IgD-negative memory B cell (primary cell): ENCODE data around the gene PRKAB1. TPM values are rescaled to one million over a fixed set of nuclear protein-coding genes. Genes with fewer than 3 reads are reported as not detected.

Experiments used
- H3K27ac Mint-ChIP-seq, 3 donors: one replicate each; pipeline ENCODE4 v1.8.0; 2020 to 2022; ENCODE audit warnings: mild to moderate bottlenecking in 3 of 3, mixed read lengths in 3 of 3, moderate library complexity in 1 of 3
- H3K27me3 Mint-ChIP-seq: one replicate; pipeline ENCODE4 v1.8.0; 2021; ENCODE audit warnings: mixed read lengths
- H3K36me3 Mint-ChIP-seq: one replicate; pipeline ENCODE4 v1.8.0; 2020; ENCODE audit warnings: mild to moderate bottlenecking, mixed read lengths
- H3K4me1 Mint-ChIP-seq, 3 donors: one replicate each; pipeline ENCODE4 v1.8.0; 2020 to 2022; ENCODE audit warnings: mixed read lengths in 3 of 3, mild to moderate bottlenecking in 1 of 3
- H3K4me3 Mint-ChIP-seq, 4 donors: one replicate each; pipeline ENCODE4 v1.8.0; 2020 to 2022; ENCODE audit warnings: mild to moderate bottlenecking in 4 of 4, mixed read lengths in 4 of 4, moderate library complexity in 3 of 4
- H3K9me3 Mint-ChIP-seq, 3 donors: one replicate each; pipeline ENCODE4 v1.8.0; 2020 to 2021; ENCODE audit warnings: mixed read lengths in 3 of 3, mild to moderate bottlenecking in 1 of 3
- polyA plus RNA-seq: library from polyadenylated mRNA; unstranded; fragments of 300-500 nt; fragmentation: Illumina TruSeq; gene quantifications from one replicate; pipeline ENCODE4 v1.2.3, GENCODE V29; 2021

The PRKAB1 gene
- polyA plus RNA-seq, 1 donor from 2014 or later, result 53.8 TPM

DNA sequence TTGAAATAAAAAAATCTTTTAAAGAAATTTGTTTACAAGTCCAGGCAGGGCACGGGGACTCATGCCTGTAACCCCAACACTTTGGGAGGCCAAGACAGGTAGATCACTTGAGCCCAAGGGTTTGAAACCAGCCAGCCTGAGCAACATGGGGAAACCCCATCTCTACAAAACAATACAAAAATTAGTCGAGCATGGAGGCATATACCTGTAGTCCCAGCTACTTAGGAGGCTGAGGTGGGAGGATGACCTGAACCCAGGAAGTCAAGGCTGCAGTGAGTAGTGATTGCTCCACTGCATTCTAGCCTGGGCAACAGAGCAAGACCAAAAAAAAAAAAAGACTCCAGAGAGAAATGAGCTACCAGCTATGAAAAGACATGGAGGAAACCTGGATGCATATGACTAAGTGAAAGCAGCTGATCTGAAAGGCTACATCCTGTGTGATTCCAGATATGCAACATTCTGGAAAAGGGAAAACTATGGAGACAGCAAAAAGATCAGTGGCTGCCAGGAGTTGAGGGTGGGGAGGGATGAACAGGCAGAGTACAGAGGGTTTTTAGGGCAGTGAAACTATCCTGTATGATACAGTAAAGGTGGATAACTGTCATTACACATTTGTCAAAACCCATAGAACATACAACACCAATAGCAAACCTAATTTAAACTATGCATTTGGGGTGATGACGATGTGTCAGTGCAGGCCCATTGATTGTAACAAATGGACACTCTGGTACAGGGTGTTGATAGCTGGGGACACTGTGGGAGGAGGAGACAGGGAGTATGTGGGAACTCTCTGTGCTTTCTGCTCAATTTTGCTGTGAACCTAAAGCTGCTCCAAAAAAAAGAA, 59.9 kb downstream of the PRKAB1 start:
- Mint-ChIP-seq H3K9me3 (peaks cover 0 to 1% (median 0%) of the 10 kb centered on the region in 3 donors), H3K4me1 (peaks cover 4 to 10% (median 8%) of the 10 kb centered on the region in 3 donors), H3K27me3 (no peaks in the 10 kb centered on the region), H3K4me3 (no peak overlapping the region), H3K27ac (no peak overlapping the region), H3K36me3 (peaks cover 5% of the 10 kb centered on the region)

DNA sequence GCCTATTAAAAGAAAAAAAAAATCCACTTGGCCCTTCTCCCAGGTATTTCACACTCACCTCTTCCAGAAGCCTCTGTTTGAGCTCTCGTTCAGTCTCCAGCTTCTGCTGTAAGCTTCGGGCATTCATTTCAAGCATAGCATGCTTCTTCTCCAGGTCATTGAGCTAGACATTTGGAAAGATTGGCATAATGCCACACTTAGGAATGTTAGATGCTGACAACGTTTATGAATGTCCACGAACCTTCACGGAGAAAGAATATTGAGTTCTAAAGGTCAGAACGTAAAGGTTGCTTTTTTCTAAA, 60.5 kb downstream of the PRKAB1 start:
- Mint-ChIP-seq H3K27me3 (no peaks in the 10 kb centered on the region), H3K4me3 (no peak overlapping the region), H3K36me3 (peaks cover 4% of the 10 kb centered on the region), H3K27ac (no peak overlapping the region), H3K4me1 (peaks cover 4 to 10% (median 9%) of the 10 kb centered on the region in 3 donors), H3K9me3 (peaks cover 0 to 1% (median 0%) of the 10 kb centered on the region in 3 donors)

DNA sequence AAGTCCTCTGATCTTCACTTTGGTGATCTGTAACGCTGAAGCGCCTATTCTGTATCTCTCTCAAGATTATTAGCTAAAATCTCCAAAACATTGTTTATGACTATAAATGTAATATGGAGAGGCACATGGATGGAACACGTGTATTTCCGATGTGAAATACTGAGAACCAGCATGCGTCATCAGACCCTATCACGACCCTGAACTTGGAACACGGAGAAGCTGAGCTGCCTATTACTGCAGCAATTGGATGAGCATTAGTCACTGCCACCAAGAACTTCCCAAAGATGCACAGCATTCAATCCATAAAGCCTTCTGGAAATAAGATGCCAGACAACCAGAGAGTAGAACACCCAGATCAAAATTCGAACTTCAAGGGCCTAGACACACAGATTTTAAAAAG, 61.9 kb downstream of the PRKAB1 start:
- H3K27me3 Mint-ChIP-seq, result no peaks in the 10 kb centered on the region
- H3K27ac Mint-ChIP-seq, result peak overlapping the region in 1 of 3 donors; percentile 25
- peaks cover 3% of the 10 kb centered on the region for H3K36me3 Mint-ChIP-seq
- H3K4me3 Mint-ChIP-seq, result no peak overlapping the region
- H3K9me3 Mint-ChIP-seq, result peaks cover 0 to 1% (median 0%) of the 10 kb centered on the region in 3 donors
- peaks cover 4 to 12% (median 10%) of the 10 kb centered on the region in 3 donors for H3K4me1 Mint-ChIP-seq

DNA sequence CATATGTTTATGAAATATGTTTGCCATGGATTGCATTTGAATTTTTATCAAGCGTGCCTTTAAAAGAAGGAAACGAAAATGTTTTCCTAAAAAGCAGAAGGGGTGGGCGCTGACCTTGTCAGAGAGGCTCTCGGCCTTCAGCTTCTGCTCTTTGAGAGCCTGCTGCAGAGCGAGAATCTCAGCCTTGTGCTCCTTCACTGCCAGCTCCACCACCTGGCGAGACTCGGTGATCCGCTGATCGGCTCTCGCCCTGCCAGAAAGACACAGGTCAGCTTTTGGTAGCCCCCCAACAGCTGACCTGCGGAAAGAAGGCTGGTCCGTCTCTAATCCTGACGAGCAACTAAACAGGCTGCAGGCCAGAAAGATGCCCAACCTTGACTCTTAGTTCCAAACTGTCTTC, 62.4 kb downstream of the PRKAB1 start:
- Mint-ChIP-seq H3K27ac (no peak overlapping the region), H3K36me3 (peaks cover 3% of the 10 kb centered on the region), H3K4me3 (no peak overlapping the region), H3K4me1 (peaks cover 4 to 12% (median 10%) of the 10 kb centered on the region in 3 donors), H3K27me3 (no peaks in the 10 kb centered on the region), H3K9me3 (peaks cover 0 to 1% (median 0%) of the 10 kb centered on the region in 3 donors)

Other genes with a start within 250 kb of the PRKAB1 start
- gene TMEM233, start 74.4 kb upstream of the PRKAB1 start, polyA plus RNA-seq, result not detected
- not detected for gene CIT, start 209.2 kb downstream of the PRKAB1 start, polyA plus RNA-seq